Panc1 (cell line): Measurements from ENCODE around the gene ROR1. TPM values are rescaled to one million over a fixed set of nuclear protein-coding genes. Genes with fewer than 3 reads are reported as not detected.

Source experiments
- ATAC-seq: fragments of 200-7000 bp; cut with Tn5 transposase; 2 replicates; pipeline ENCODE4 v1.9.1; 2020; ENCODE audit warnings: mild to moderate bottlenecking, moderate library complexity
- BruUV-seq: library from RNA; stranded (reverse); fragments of 400-500 nt; replicated peaks from 2 replicates; lab custom pipeline; 2021; lab: Mats Ljungman, UMichigan
- CTCF ChIA-PET: fragments of 300-600 bp; sonication (Branson Sonifier 250); formaldehyde crosslinking; loops from one replicate; lab custom pipeline; 2022; ENCODE audit warnings: antibody characterized with exemption; lab: Charles Lee
- POLR2A ChIA-PET: fragments of 300-600 bp; sonication (Branson Sonifier 250); formaldehyde crosslinking; loops from one replicate; lab custom pipeline; 2022; ENCODE audit warnings: antibody characterized with exemption; lab: Charles Lee
- DNase-seq: peaks from one replicate; pipeline ENCODE4 v3.0.0-alpha.2; 2010; ENCODE audit warnings: low read depth, low spot score
- H3K27ac ChIP-seq: 2 replicates; pipeline ENCODE4 v1.5.1; 2011; ENCODE audit warnings: mild to moderate bottlenecking, low read length, inconsistent platforms
- H3K27me3 ChIP-seq: fragments of 200-500 bp; sonication (Bioruptor generic); 2 replicates; pipeline ENCODE4 v1.6.0; 2014; ENCODE audit warnings: low read length, inconsistent platforms; ENCODE audit not compliant: control insufficient read depth, insufficient read depth
- H3K36me3 ChIP-seq: fragments of 200-500 bp; sonication (Bioruptor generic); 2 replicates; pipeline ENCODE4 v1.5.1; 2014; ENCODE audit warnings: inconsistent platforms, mild to moderate bottlenecking, low read length, moderate library complexity; ENCODE audit not compliant: control insufficient read depth, insufficient read depth
- H3K4me1 ChIP-seq: 2 replicates; pipeline ENCODE4 v1.5.1; 2011; ENCODE audit warnings: inconsistent platforms, mild to moderate bottlenecking, low read length, moderate library complexity; ENCODE audit not compliant: control insufficient read depth, insufficient read depth
- H3K4me3 ChIP-seq, 2 experiments: 2 replicates each; pipeline ENCODE4 v1.5.1; 2011 to 2012; ENCODE audit warnings: low read depth in 2 of 2, low read length in 2 of 2, mild to moderate bottlenecking in 2 of 2, inconsistent platforms in 1 of 2, moderate library complexity in 1 of 2
- H3K9me3 ChIP-seq: fragments of 200-500 bp; sonication (Bioruptor generic); 2 replicates; pipeline ENCODE4 v1.5.1; 2014; ENCODE audit warnings: low read depth, mild to moderate bottlenecking, inconsistent platforms, low read length, moderate library complexity; ENCODE audit not compliant: control insufficient read depth, insufficient read depth
- POLR2AphosphoS5 ChIP-seq: IDR thresholded peaks from 2 replicates; pipeline ENCODE4 v1.6.1; 2012; ENCODE audit warnings: mild to moderate bottlenecking, low read depth, low read length, moderate library complexity
- SIN3A ChIP-seq: IDR thresholded peaks from 2 replicates; pipeline ENCODE4 v1.6.1; 2012; ENCODE audit warnings: low read depth, mild to moderate bottlenecking, low read length, moderate library complexity, borderline replicate concordance; ENCODE audit not compliant: insufficient read depth
- TCF7L2 ChIP-seq: IDR thresholded peaks from 2 replicates; pipeline ENCODE4 v1.6.1; 2011; ENCODE audit warnings: mild to moderate bottlenecking, low read depth, low read length, inconsistent platforms
- in situ Hi-C: cut with HindIII; loops from 2 replicates; pipeline ENCODE4 v1.10.0; 2016; ENCODE audit warnings: low sequenced_read_pairs, low pct_unique_long_range_greater_than_20kb
- intact Hi-C: fragments of 100-400 bp; cut with micrococcal nuclease; formaldehyde crosslinking; loops from one replicate; pipeline ENCODE4 v1.10.0; 2022; ENCODE audit not compliant: unreplicated experiment
- total RNA-seq: library from RNA; stranded (reverse); gene quantifications from one replicate; pipeline ENCODE4 v1.2.1, GENCODE V29; 2021; ENCODE audit not compliant: unreplicated experiment
- TF ChIP-seq, protein P1 (sequence below): fragments of 450-650 bp; IDR thresholded peaks from 2 replicates; pipeline ENCODE4 v1.5.1; 2017; ENCODE audit warnings: mild to moderate bottlenecking
- TF ChIP-seq, protein P2 (sequence below), 2 experiments: IDR thresholded peaks; 2 replicates each; pipeline ENCODE4 v1.6.1; 2011 to 2012; ENCODE audit warnings: low read depth in 2 of 2, control low read depth in 1 of 2, low read length in 1 of 2, mild to moderate bottlenecking in 1 of 2, moderate library complexity in 1 of 2; ENCODE audit not compliant: insufficient read depth in 1 of 2

Gene ROR1
- total RNA-seq, 1 experiment from 2014 or later: 19.3 TPM

DNA sequence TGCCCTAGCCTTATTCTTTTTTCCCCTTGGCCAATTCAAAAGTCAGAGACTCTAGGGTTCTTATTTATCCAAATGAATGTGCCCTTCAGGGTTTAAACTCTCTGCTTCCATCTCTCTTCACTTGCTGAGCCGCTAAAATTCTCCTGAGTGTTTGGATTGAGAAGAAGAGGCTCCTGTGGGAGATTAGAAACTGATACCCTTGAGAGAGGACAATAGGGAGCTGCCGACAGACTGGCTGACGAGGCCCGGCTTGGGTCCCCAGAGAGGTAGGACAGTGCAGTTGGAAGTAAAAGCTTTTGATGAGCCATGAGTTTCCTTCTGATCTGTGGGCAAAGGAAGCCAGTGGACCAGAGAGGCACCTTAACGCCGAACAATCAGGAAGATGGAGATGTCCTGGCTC, 388.3 kb downstream of the ROR1 start:
- Histone ChIP-seq H3K4me1 (no peaks in the 10 kb centered on the region), H3K27ac (no peak overlapping the region), H3K36me3 (no peaks in the 10 kb centered on the region), H3K4me3 (no peak overlapping the region), H3K9me3 (no peaks in the 10 kb centered on the region), H3K27me3 (no peaks in the 10 kb centered on the region)
- ATAC-seq (no peak), DNase-seq (no peak)
- ChIA-PET CTCF (no interaction called here), POLR2A (no interaction called here)
- in situ Hi-C loops: no loop called here
- no TSS peak for BruUV-seq
- intact Hi-C loops: no loop called here
- no peak for TF ChIP-seq POLR2AphosphoS5
- TF ChIP-seq, protein P1, sequence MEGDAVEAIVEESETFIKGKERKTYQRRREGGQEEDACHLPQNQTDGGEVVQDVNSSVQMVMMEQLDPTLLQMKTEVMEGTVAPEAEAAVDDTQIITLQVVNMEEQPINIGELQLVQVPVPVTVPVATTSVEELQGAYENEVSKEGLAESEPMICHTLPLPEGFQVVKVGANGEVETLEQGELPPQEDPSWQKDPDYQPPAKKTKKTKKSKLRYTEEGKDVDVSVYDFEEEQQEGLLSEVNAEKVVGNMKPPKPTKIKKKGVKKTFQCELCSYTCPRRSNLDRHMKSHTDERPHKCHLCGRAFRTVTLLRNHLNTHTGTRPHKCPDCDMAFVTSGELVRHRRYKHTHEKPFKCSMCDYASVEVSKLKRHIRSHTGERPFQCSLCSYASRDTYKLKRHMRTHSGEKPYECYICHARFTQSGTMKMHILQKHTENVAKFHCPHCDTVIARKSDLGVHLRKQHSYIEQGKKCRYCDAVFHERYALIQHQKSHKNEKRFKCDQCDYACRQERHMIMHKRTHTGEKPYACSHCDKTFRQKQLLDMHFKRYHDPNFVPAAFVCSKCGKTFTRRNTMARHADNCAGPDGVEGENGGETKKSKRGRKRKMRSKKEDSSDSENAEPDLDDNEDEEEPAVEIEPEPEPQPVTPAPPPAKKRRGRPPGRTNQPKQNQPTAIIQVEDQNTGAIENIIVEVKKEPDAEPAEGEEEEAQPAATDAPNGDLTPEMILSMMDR: no peak
- TF ChIP-seq SIN3A: no peak
- TF ChIP-seq TCF7L2: no peak
- TF ChIP-seq, protein P2, sequence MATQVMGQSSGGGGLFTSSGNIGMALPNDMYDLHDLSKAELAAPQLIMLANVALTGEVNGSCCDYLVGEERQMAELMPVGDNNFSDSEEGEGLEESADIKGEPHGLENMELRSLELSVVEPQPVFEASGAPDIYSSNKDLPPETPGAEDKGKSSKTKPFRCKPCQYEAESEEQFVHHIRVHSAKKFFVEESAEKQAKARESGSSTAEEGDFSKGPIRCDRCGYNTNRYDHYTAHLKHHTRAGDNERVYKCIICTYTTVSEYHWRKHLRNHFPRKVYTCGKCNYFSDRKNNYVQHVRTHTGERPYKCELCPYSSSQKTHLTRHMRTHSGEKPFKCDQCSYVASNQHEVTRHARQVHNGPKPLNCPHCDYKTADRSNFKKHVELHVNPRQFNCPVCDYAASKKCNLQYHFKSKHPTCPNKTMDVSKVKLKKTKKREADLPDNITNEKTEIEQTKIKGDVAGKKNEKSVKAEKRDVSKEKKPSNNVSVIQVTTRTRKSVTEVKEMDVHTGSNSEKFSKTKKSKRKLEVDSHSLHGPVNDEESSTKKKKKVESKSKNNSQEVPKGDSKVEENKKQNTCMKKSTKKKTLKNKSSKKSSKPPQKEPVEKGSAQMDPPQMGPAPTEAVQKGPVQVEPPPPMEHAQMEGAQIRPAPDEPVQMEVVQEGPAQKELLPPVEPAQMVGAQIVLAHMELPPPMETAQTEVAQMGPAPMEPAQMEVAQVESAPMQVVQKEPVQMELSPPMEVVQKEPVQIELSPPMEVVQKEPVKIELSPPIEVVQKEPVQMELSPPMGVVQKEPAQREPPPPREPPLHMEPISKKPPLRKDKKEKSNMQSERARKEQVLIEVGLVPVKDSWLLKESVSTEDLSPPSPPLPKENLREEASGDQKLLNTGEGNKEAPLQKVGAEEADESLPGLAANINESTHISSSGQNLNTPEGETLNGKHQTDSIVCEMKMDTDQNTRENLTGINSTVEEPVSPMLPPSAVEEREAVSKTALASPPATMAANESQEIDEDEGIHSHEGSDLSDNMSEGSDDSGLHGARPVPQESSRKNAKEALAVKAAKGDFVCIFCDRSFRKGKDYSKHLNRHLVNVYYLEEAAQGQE (IDR thresholded peaks at IDR 0.05; ENCODE audit: insufficient read depth in 1 of 2, low read depth in 2 of 2, low read length in 1 of 2): no peak

DNA sequence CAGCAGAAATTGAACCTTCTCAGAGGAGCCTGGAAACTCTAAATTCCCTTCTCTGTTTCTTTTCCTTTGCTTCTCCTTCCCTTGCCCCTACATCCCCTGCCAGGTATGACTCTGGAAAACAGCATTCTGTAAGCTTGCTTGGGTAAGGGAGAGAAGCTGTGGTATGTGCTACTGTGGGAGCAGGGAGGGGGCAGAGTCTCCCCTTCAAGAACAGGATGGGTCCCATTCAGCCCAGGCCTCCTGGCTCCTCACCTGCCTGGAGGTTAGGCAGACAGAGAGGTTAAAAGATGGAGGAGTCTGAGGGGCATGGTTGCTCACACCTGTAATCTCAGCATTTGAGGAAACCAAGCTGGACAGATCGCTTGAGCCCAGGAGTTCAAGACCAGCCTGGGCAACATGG, 389.0 kb downstream of the ROR1 start:
- POLR2A ChIA-PET: no interaction called here

More for the DNA sequence above, 389.0 kb downstream of the ROR1 start:
- H3K4me3 ChIP-seq: no peak overlapping the region
- in situ Hi-C loops (no loop called here), intact Hi-C loops (no loop called here)
- H3K27me3 ChIP-seq: no peaks in the 10 kb centered on the region
- no TSS peak for BruUV-seq
- no peaks in the 10 kb centered on the region for H3K9me3 ChIP-seq
- ATAC-seq (no peak), DNase-seq (no peak)
- H3K27ac ChIP-seq: no peak overlapping the region
- no peak for TF ChIP-seq SIN3A
- TF ChIP-seq, protein P2 (IDR thresholded peaks at IDR 0.05; ENCODE audit: insufficient read depth in 1 of 2, low read depth in 2 of 2, low read length in 1 of 2): no peak
- TF ChIP-seq TCF7L2: no peak
- no peak for TF ChIP-seq POLR2AphosphoS5
- TF ChIP-seq, protein P1: no peak
- no peaks in the 10 kb centered on the region for H3K4me1 ChIP-seq
- CTCF ChIA-PET: interaction anchor here (0.7 to 1.6 kb wide), 3 partner anchors 471 to 552 kb away, joined by 6 to 9 read pairs (median 7); no protein-coding TSS in a partner anchor
- no peaks in the 10 kb centered on the region for H3K36me3 ChIP-seq
